Stimulated activated CD4-positive, alpha-beta T cell treated with anti-CD3 and anti-CD28 coated beads, TNF-alpha, amount 100 ng/mL, for 4 hours (primary cell): Measurements from ENCODE around the gene SOD2.
"Not testable (repeated sequence)": the region's sequence is repeated elsewhere in the genome, so short reads cannot be mapped to it uniquely, and the experiment has no call there.

Experiments
- DNase-seq, 3 experiments: peaks; one replicate each; pipeline ENCODE4 v3.0.0-alpha.2; 2020; ENCODE audit warnings: low read depth in 3 of 3

Gene SOD2

DNA sequence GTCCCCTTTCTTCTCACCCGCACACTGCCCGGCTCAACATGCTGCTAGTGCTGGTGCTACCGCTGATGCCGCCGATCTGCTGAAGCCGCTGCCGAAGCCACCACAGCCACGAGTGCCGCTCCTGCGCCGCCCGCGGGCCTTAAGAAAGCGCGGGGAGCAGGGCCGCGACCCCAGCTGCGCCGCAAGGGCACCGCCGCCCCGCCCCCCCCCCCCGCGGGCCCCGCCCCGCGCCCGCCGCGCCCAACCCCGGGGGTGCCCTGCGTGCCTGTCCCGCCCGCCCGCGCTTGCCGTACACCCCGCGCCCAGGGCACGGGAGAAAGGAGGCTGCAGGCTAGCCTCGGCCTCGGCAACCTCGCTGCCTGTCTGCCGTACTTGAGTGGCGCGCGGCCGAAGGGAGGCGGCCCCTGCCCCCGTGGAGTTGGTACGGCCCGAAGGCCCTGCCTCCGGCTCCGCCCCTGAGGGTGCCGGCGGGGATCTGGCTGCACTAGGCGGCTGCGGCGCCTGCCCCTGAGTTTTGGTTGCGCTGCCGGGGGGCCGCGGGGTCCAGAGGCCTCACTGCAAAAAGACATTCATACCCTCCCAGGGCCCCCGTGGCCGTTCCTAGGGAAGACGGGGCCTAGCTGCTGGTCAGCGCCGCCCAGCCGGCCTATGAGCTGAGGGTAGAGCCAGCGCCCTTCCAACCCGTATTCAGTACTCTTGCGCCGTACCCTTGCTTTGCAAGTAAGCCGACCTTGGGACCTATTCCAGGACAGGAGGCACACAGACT lies at the start of gene SOD2:
Gene SOD2 (minus strand): TSS at position 114 of the 766 bp plus-strand sequence. CDS start 74 bp downstream, at position 40.
- DNase-seq = peak; percentile 65 to 73 (median 71)

- DNase-seq = no peak
Measured at GRCh38 chr6:159742165-159742564, 49.1 kb upstream of the SOD2 start.

DNA sequence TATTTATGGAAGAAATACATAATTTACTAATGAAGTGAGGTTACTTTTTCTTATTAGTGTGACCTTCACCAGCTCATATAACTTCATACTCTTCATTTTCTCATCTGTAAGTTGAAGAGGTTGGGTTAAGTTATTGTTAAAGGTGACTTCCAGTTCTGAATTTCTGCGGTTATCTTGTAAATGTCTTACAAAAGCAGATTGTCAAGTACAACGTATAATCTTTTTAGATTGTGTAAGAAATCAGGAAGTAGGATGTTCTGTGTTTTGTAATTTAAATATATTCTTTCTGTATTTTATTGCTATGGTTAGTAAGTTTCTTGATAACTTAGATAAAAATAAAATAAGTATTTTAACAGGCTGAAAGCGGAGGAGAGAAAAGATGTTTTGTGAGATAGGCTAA lies 46.3 kb upstream of the SOD2 start:
- DNase-seq = no peak

DNA sequence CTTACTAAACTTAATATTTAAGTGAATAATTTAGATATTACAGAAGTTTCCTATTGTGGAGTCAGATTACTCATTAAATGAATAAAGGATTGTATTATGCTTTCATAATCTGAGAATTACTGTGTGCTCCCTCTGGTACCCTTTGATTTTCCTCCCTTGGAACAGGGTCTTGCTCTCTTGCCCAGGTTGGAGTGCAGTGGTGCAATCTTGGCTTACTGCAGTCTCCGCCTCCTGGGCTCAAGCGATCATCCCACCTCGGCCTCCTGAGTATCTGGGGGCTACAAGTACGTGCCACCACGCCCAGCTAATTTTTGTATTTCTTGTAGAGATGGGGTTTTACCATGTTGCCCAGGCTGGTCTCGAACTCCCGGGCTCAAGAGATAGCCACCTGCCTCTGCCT lies 43.9 kb upstream of the SOD2 start:
- no peak for DNase-seq

GRCh38 chr6:159733395-159733794 lies 40.4 kb upstream of the SOD2 start:
- DNase-seq = not testable (repeated sequence)

- DNase-seq = not testable (repeated sequence)
Measured at GRCh38 chr6:159732550-159732949, 39.5 kb upstream of the SOD2 start.

GRCh38 chr6:159730332-159730676 lies 37.3 kb upstream of the SOD2 start:
- DNase-seq = no peak

- no peak for DNase-seq
Measured at GRCh38 chr6:159729598-159730331, 36.7 kb upstream of the SOD2 start.

DNA sequence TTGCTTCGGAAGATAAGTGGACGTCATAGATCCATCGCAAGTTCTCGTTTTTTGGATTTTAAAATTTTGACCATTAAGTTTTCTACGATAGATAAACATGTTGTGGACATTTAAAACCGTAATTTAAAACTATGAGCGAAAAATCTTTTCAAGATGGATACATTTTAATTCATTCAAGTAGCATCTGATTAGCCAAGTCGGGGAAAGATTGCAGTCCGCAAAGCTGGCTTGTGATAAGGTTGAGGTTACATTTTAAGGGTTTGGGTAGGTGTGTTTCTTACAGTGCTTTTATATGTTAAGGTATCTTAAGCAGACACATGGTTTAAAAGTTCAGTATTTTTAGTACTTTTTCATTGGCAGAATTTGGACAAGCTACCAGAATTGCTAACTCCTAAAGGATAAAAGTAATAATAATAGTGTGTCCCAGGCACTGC lies 35.5 kb upstream of the SOD2 start:
- no peak for DNase-seq

- no peak for DNase-seq
Measured at GRCh38 chr6:159727717-159728445, 34.8 kb upstream of the SOD2 start.

- DNase-seq = peak; percentile 90 to 97 (median 96)
Measured at GRCh38 chr6:159726918-159727716, 34.1 kb upstream of the SOD2 start, which contains the start of gene WTAP. WTAP (plus strand) TSS chr6:159727506; CDS start chr6:159736266, 8,760 bp downstream.

- DNase-seq = no peak
Measured at GRCh38 chr6:159726255-159726917, 33.3 kb upstream of the SOD2 start.

DNA sequence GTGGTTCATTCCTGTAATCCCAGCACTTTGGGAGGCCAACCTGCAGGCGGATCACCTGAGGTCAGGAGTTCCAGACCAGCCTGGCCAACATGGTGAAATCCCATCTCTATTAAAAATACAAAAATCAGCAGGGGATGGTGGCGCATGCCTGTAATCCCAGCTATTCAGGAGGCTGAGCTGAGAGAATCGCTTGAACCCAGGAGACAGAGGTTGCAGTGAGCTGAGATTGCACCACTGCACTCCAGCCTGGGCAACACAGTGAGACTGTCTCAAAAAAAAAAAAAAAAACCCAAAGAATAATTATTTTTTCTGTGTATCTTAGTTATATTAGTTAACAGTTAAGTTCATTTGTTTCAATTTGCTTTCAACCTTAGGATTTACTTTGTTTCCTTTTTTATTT lies 32.2 kb upstream of the SOD2 start:
- not testable (repeated sequence) for DNase-seq

DNA sequence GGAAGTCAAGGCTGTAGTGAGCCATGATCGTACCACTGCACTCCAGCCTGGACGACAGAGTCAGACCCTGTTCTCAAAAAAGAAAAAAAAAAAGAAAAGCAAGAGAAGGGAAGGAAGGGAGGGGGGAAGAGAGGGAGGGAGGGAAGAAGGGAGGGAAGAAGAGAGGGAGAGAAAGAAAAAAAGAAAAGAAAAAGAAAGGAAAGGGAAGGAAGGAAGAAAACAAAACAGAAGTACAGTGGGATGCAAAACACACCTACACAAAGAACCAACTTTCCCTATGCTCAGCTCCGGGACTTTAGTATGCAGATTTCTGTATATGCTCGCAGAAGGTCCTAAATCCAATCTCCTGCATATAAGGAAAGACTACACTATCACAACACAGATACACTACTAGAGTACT lies 31.7 kb upstream of the SOD2 start:
- no peak for DNase-seq

GRCh38 chr6:159723259-159723658 lies 30.2 kb upstream of the SOD2 start:
- no peak for DNase-seq

- no peak for DNase-seq
Measured at GRCh38 chr6:159722655-159723054, 29.6 kb upstream of the SOD2 start.

DNA sequence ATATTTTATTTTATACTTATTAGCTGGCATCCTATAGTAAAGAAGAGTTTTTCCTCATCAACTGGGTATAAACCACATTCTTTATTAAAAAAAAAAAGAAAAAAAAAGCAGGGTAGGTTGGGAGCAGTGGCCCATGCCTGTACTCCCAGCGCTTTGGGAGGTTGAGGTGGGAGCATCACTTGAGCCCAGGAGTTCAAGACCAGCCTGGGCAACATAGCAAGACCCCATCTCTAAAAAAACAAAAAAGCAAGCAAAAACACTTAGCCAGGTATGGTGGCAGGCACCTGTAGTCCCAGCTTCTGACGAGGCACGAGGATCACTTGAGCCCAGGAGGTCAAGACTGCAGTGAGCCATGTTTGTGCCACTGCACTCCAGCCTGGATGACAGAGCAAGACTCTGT lies 28.9 kb upstream of the SOD2 start:
- not testable (repeated sequence) for DNase-seq

DNA sequence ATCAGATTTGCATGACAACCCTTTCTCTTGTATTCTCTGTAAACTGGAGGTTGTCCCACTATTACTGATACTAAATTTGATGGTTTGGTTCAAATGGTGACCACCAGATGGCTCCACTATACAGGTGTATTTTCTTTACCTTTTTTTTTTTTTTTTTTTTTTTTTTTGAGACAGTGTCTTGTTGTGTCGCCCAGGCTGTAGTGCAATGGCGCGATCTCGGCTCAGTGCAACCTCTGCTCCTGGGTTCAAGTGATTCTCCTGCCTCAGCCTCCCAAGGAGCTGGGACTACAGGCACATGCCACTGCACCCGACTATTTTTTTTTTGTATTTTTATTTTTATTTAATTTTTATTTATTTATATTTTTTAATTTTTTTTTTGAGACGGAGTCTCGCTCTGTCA lies 27.7 kb upstream of the SOD2 start:
- DNase-seq = peak in 1 of 3 experiments; percentile 34

- DNase-seq = no peak
Measured at GRCh38 chr6:159719287-159719686, 26.2 kb upstream of the SOD2 start.

- DNase-seq = no peak
Measured at GRCh38 chr6:159718634-159719033, 25.6 kb upstream of the SOD2 start.
